HG03442 (cell line): ENCODE measurements around the gene EIF2B4.

ENCODE experiments used
- ATAC-seq: cut with Tn5 transposase; IDR thresholded peaks from one replicate; pipeline ENCODE4 v1.9.1; 2021; ENCODE audit warnings: mild to moderate bottlenecking, moderate library complexity; ENCODE audit not compliant: unreplicated experiment

Gene EIF2B4

GRCh38 chr2:27370026-27370815 lies at the start of gene EIF2B4, which contains the start of gene SNX17:
Gene EIF2B4, minus strand, starts transcription at chr2:27370338. Its CDS starts 24 bp downstream, at chr2:27370314.
Gene SNX17, plus strand, starts transcription at chr2:27370616. Its CDS starts 128 bp downstream, at chr2:27370744.
- peak; percentile 89 for ATAC-seq

- ATAC-seq = no peak
Measured at GRCh38 chr2:27416151-27416550, 46.0 kb upstream of the EIF2B4 start.

- no peak for ATAC-seq
Measured at GRCh38 chr2:27412419-27413152, 42.4 kb upstream of the EIF2B4 start.

GRCh38 chr2:27409321-27410073 lies 39.4 kb upstream of the EIF2B4 start, which contains the start of gene PPM1G:
Gene PPM1G, minus strand, starts transcription at chr2:27409591. Its CDS starts 169 bp downstream, at chr2:27409422.
- ATAC-seq = peak; percentile 89

- ATAC-seq = peak; percentile 29
Measured at GRCh38 chr2:27408601-27409320, 38.6 kb upstream of the EIF2B4 start.

- no peak for ATAC-seq
Measured at GRCh38 chr2:27407798-27408491, 37.8 kb upstream of the EIF2B4 start.

GRCh38 chr2:27400348-27401135 lies 30.4 kb upstream of the EIF2B4 start:
- no peak for ATAC-seq

GRCh38 chr2:27398962-27399361 lies 28.8 kb upstream of the EIF2B4 start:
- no peak for ATAC-seq

- no peak for ATAC-seq
Measured at GRCh38 chr2:27393225-27393624, 23.1 kb upstream of the EIF2B4 start.

GRCh38 chr2:27390822-27391679 lies 20.9 kb upstream of the EIF2B4 start:
- no peak for ATAC-seq

GRCh38 chr2:27381577-27382181 lies 11.5 kb upstream of the EIF2B4 start:
- no peak for ATAC-seq

GRCh38 chr2:27380626-27381545 lies 10.7 kb upstream of the EIF2B4 start, which contains the start of gene ZNF513:
Gene ZNF513, minus strand, starts transcription at chr2:27380734. Its CDS starts 208 bp downstream, at chr2:27380526.
- ATAC-seq = peak; percentile 84

GRCh38 chr2:27379836-27380625 lies 9.9 kb upstream of the EIF2B4 start:
- peak; percentile 22 for ATAC-seq

- no peak for ATAC-seq
Measured at GRCh38 chr2:27379383-27379835, 9.3 kb upstream of the EIF2B4 start.

- no peak for ATAC-seq
Measured at GRCh38 chr2:27378809-27379290, 8.7 kb upstream of the EIF2B4 start.
